ENCODE data around the gene CTCFL.
"Not testable (repeated sequence)": the region's sequence is repeated elsewhere in the genome, so short reads cannot be mapped to it uniquely, and the experiment has no call there.

The CTCFL gene

GRCh38 chr20:57476641-57477461 is 48.1 kb downstream of the CTCFL start:
- DNase-seq: no peak

- no peak for DNase-seq
These were observed 48.8 kb downstream of the CTCFL start for GRCh38 chr20:57476084-57476526.

- DNase-seq: no peak
These were observed 49.4 kb downstream of the CTCFL start for GRCh38 chr20:57475388-57476083.

- no peak for DNase-seq
These were observed 50.1 kb downstream of the CTCFL start for GRCh38 chr20:57474816-57475215.

- no peak for DNase-seq
These were observed 50.7 kb downstream of the CTCFL start for GRCh38 chr20:57474205-57474604.

- DNase-seq: no peak
These were observed 51.5 kb downstream of the CTCFL start for GRCh38 chr20:57473246-57474048.

- not testable (repeated sequence) for DNase-seq
These were observed 52.5 kb downstream of the CTCFL start for GRCh38 chr20:57472474-57472873.

- DNase-seq: no peak
These were observed 53.2 kb downstream of the CTCFL start for GRCh38 chr20:57471496-57472372.

- no peak for DNase-seq
These were observed 54.1 kb downstream of the CTCFL start for GRCh38 chr20:57470666-57471495.

GRCh38 chr20:57470212-57470522 is 54.8 kb downstream of the CTCFL start:
- no peak for DNase-seq

GRCh38 chr20:57469418-57470211 is 55.3 kb downstream of the CTCFL start:
- DNase-seq: no peak

- DNase-seq: no peak
These were observed 56.2 kb downstream of the CTCFL start for GRCh38 chr20:57468523-57469417.

- no peak for DNase-seq
These were observed 57.2 kb downstream of the CTCFL start for GRCh38 chr20:57467742-57468141.

- no peak for DNase-seq
These were observed 59.0 kb downstream of the CTCFL start for GRCh38 chr20:57465943-57466342.

- no peak for DNase-seq
These were observed 59.5 kb downstream of the CTCFL start for GRCh38 chr20:57465486-57465885.

GRCh38 chr20:57464642-57465211 is 60.2 kb downstream of the CTCFL start:
- DNase-seq: no peak

- no peak for DNase-seq
These were observed 62.2 kb downstream of the CTCFL start for GRCh38 chr20:57462781-57463180.

- DNase-seq: no peak
These were observed 63.2 kb downstream of the CTCFL start for GRCh38 chr20:57461726-57462125.

- no peak for DNase-seq
These were observed 64.0 kb downstream of the CTCFL start for GRCh38 chr20:57460781-57461465.
